GM12878 (cell line): ENCODE measurements around the gene THADA. TPM values are rescaled to one million over a fixed set of nuclear protein-coding genes. Genes with fewer than 3 reads are reported as not detected.

Experiments used
- BHLHE40 ChIP-seq, 2 experiments: fragments of 450-650 bp in 1 of 2; IDR thresholded peaks; 2 replicates each; pipeline ENCODE4 v1.6.1; 2011 to 2017; ENCODE audit warnings: low read depth in 2 of 2, borderline replicate concordance in 1 of 2, improper control_type of control experiment in 1 of 2, low read length in 1 of 2, mild to moderate bottlenecking in 1 of 2
- BMI1 ChIP-seq: fragments of 450-650 bp; IDR thresholded peaks from 2 replicates; pipeline ENCODE4 v1.6.1; 2016; ENCODE audit warnings: mild to moderate bottlenecking, moderate library complexity, borderline replicate concordance
- CHD1 ChIP-seq: IDR thresholded peaks from 2 replicates; pipeline ENCODE4 v1.6.1; 2012; ENCODE audit warnings: low read depth, low read length, improper control_type of control experiment
- CREM ChIP-seq: IDR thresholded peaks from 2 replicates; pipeline ENCODE4 v1.6.1; 2014; ENCODE audit warnings: antibody characterized with exemption, low read depth
- DPF2 ChIP-seq: fragments of 450-650 bp; IDR thresholded peaks from 2 replicates; pipeline ENCODE4 v1.6.1; 2017; ENCODE audit warnings: mild to moderate bottlenecking
- EED ChIP-seq: sonication (generic); IDR thresholded peaks from 2 replicates; pipeline ENCODE4 v1.6.1; 2016; ENCODE audit warnings: antibody characterized with exemption, low read depth
- EP300 ChIP-seq, 2 experiments: fragments of 150-350 bp in 1 of 2; IDR thresholded peaks; 2 replicates each; pipeline ENCODE4 v1.6.1; 2011 to 2012; ENCODE audit warnings: low read depth in 2 of 2, low read length in 2 of 2, borderline replicate concordance in 1 of 2, improper control_type of control experiment in 1 of 2, inconsistent platforms in 1 of 2; ENCODE audit not compliant: control insufficient read depth in 1 of 2
- FOXM1 ChIP-seq: IDR thresholded peaks from 2 replicates; pipeline ENCODE4 v1.6.1; 2012; ENCODE audit warnings: low read depth, mild to moderate bottlenecking, inconsistent platforms, low read length, moderate library complexity
- GABPA ChIP-seq: IDR thresholded peaks from 2 replicates; pipeline ENCODE4 v1.6.1; 2014; ENCODE audit warnings: antibody characterized with exemption, low read depth, mild to moderate bottlenecking, inconsistent platforms
- GATAD2B ChIP-seq: fragments of 450-650 bp; conservative IDR thresholded peaks from 2 replicates; pipeline ENCODE4 v1.6.1; 2017; ENCODE audit warnings: low read depth, mild to moderate bottlenecking, moderate library complexity
- MEF2A ChIP-seq: IDR thresholded peaks from 2 replicates; pipeline ENCODE4 v1.6.1; 2011; ENCODE audit warnings: low read depth, mild to moderate bottlenecking, low read length, moderate library complexity; ENCODE audit not compliant: insufficient read depth
- MTA2 ChIP-seq: fragments of 450-650 bp; IDR thresholded peaks from 2 replicates; pipeline ENCODE4 v1.6.1; 2016; ENCODE audit warnings: low read depth, mild to moderate bottlenecking, moderate library complexity
- MTA3 ChIP-seq: IDR thresholded peaks from 2 replicates; pipeline ENCODE4 v1.6.1; 2012; ENCODE audit warnings: low read length, inconsistent platforms, borderline replicate concordance
- MYC ChIP-seq: IDR thresholded peaks from 2 replicates; pipeline ENCODE4 v1.6.1; 2011; ENCODE audit warnings: mild to moderate bottlenecking, low read length, moderate library complexity, inconsistent platforms; ENCODE audit not compliant: insufficient read depth, insufficient replicate concordance, insufficient read length, severe bottlenecking
- NBN ChIP-seq: fragments of 450-650 bp; IDR thresholded peaks from 2 replicates; pipeline ENCODE4 v1.6.1; 2016
- NR2F1 ChIP-seq: fragments of 450-650 bp; conservative IDR thresholded peaks from 2 replicates; pipeline ENCODE4 v1.6.1; 2017; ENCODE audit warnings: mild to moderate bottlenecking
- PML ChIP-seq: IDR thresholded peaks from 2 replicates; pipeline ENCODE4 v1.6.1; 2012; ENCODE audit warnings: low read length, inconsistent platforms
- SIN3A ChIP-seq: IDR thresholded peaks from 2 replicates; pipeline ENCODE4 v1.6.1; 2012; ENCODE audit warnings: low read depth, low read length, improper control_type of control experiment
- SMC3 ChIP-seq: IDR thresholded peaks from 2 replicates; pipeline ENCODE4 v1.6.1; 2011; ENCODE audit warnings: low read length, improper control_type of control experiment, borderline replicate concordance
- SRF ChIP-seq, 2 experiments: IDR thresholded peaks; 2 replicates each; pipeline ENCODE4 v1.6.1; 2011; ENCODE audit warnings: low read depth in 2 of 2, low read length in 2 of 2, mild to moderate bottlenecking in 1 of 2, moderate library complexity in 1 of 2
- STAT3 ChIP-seq: IDR thresholded peaks from 2 replicates; pipeline ENCODE4 v1.6.1; 2011; ENCODE audit warnings: low read depth, low read length, improper control_type of control experiment
- ZBED1 ChIP-seq: IDR thresholded peaks from 2 replicates; pipeline ENCODE4 v1.6.1; 2016; ENCODE audit warnings: borderline replicate concordance
- ZNF24 ChIP-seq: fragments of 450-650 bp; IDR thresholded peaks from 2 replicates; pipeline ENCODE4 v1.6.1; 2017; ENCODE audit warnings: antibody characterized with exemption, mild to moderate bottlenecking
- ZNF274 ChIP-seq: IDR thresholded peaks from one replicate; pipeline ENCODE4 v1.8.0; 2011; ENCODE audit not compliant: insufficient read length, insufficient read depth
- polyA plus RNA-seq, 11 experiments: library from polyadenylated mRNA; depleted of rRNA in 4 of 11; unstranded in 6 of 11; stranded (reverse) in 5 of 11; fragments of >200 nt; fragmentation: Nextera tagmentation in 4 of 11; fragmentation: Illumina TruSeq in 1 of 11; extraction: Ambion mirVana in 4 of 11; extraction: Trizol in 1 of 11; gene quantifications; 1 replicate in 1 of 11; 2 replicates in 10 of 11; pipeline versions ENCODE4 v1.2.1 to v1.2.3, GENCODE V29; 2011 to 2016; ENCODE audit warnings: inconsistent platforms in 2 of 11, missing spikeins in 2 of 11, low read depth in 1 of 11
- total RNA-seq, 4 experiments: library from RNA; depleted of rRNA in 3 of 4; stranded (reverse); fragments of >200 nt in 3 of 4; fragmentation: Illumina TruSeq in 1 of 4; extraction: Trizol in 1 of 4; gene quantifications; 2 replicates each; pipeline versions ENCODE4 v1.2.1 to v1.2.3, GENCODE V29; 2013 to 2021
- TF ChIP-seq, protein P1 (sequence below): fragments of 450-650 bp; IDR thresholded peaks from 2 replicates; pipeline ENCODE4 v1.6.1; 2017; ENCODE audit warnings: mild to moderate bottlenecking
- TF ChIP-seq, protein P2 (sequence below): IDR thresholded peaks from 2 replicates; pipeline ENCODE4 v1.6.1; 2011; ENCODE audit warnings: low read depth, low read length, improper control_type of control experiment, borderline replicate concordance
- TF ChIP-seq, protein P3 (sequence below): fragments of 450-650 bp; IDR thresholded peaks from 2 replicates; pipeline ENCODE4 v1.6.1; 2018; ENCODE audit warnings: borderline replicate concordance, mild to moderate bottlenecking; ENCODE audit not compliant: partially characterized antibody

THADA gene
- total and polyA plus RNA-seq, 10 of the 15 experiments (the other 5 are each of a cell fraction or from before 2014, with no cell fraction given): 14.6 to 33.2 (median 23.2) TPM

DNA sequence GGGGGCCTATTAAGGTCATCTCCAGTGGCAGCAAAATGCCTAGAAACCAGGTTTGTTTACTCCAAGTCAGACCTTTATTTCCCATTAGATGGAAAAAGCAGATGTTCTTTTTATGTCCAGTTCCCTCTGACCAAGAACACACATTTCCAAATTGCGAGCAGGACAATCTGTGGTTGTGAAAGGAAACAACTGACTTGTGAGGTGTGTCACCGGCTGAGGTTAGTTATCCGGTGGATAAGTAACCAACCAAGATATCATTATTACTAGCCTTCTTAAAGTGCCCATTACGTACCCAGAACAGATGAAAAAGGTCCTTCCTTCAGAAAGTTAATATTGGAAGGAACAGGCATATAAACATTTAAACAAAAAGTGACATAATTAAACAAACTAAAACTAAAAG, 112.9 kb downstream of the THADA start (continued):
- TF ChIP-seq BHLHE40 (IDR thresholded peaks at IDR 0.05; ENCODE audit: borderline replicate concordance in 1 of 2, low read depth in 2 of 2, low read length in 1 of 2) (peak; percentile 37 to 69; a peak in 1 of 4 replicates), SIN3A (no peak), CHD1 (no peak), EED (peak; percentile 93), MTA3 (peak; percentile 83), STAT3 (no peak), FOXM1 (peak; percentile 54; the same call in 1 of the 2 replicates), ZNF24 (peak; percentile 69; the same call in 1 of the 2 replicates), MYC (no peak), NR2F1 (peak; percentile 24; the same call in 1 of the 2 replicates), MEF2A (peak; percentile 58; the same call in 1 of the 2 replicates), EP300 (IDR thresholded peaks at IDR 0.05; ENCODE audit: borderline replicate concordance in 1 of 2, control insufficient read depth in 1 of 2, low read depth in 2 of 2, low read length in 2 of 2) (peak; percentile 64 to 80; a peak in 3 of 4 replicates), CREM (peak; percentile 62; the same call in 1 of the 2 replicates), PML (no peak), BMI1 (no peak), ZNF274 (no peak), SRF (IDR thresholded peaks at IDR 0.05; ENCODE audit: low read depth in 2 of 2, low read length in 2 of 2) (no peak), GATAD2B (peak; percentile 61; the same call in 1 of the 2 replicates), ZBED1 (peak; percentile 72; the same call in 1 of the 2 replicates), SMC3 (peak; percentile 30; the same call in 1 of the 2 replicates), NBN (no peak), GABPA (0 out of 2 replicates have a peak, but pooled peaks have one; percentile 26), DPF2 (peak; percentile 83), MTA2 (peak; percentile 91)
- TF ChIP-seq, protein P1, sequence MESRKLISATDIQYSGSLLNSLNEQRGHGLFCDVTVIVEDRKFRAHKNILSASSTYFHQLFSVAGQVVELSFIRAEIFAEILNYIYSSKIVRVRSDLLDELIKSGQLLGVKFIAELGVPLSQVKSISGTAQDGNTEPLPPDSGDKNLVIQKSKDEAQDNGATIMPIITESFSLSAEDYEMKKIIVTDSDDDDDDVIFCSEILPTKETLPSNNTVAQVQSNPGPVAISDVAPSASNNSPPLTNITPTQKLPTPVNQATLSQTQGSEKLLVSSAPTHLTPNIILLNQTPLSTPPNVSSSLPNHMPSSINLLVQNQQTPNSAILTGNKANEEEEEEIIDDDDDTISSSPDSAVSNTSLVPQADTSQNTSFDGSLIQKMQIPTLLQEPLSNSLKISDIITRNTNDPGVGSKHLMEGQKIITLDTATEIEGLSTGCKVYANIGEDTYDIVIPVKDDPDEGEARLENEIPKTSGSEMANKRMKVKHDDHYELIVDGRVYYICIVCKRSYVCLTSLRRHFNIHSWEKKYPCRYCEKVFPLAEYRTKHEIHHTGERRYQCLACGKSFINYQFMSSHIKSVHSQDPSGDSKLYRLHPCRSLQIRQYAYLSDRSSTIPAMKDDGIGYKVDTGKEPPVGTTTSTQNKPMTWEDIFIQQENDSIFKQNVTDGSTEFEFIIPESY: no peak
- TF ChIP-seq, protein P2, sequence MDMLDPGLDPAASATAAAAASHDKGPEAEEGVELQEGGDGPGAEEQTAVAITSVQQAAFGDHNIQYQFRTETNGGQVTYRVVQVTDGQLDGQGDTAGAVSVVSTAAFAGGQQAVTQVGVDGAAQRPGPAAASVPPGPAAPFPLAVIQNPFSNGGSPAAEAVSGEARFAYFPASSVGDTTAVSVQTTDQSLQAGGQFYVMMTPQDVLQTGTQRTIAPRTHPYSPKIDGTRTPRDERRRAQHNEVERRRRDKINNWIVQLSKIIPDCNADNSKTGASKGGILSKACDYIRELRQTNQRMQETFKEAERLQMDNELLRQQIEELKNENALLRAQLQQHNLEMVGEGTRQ: no peak
- TF ChIP-seq, protein P3, sequence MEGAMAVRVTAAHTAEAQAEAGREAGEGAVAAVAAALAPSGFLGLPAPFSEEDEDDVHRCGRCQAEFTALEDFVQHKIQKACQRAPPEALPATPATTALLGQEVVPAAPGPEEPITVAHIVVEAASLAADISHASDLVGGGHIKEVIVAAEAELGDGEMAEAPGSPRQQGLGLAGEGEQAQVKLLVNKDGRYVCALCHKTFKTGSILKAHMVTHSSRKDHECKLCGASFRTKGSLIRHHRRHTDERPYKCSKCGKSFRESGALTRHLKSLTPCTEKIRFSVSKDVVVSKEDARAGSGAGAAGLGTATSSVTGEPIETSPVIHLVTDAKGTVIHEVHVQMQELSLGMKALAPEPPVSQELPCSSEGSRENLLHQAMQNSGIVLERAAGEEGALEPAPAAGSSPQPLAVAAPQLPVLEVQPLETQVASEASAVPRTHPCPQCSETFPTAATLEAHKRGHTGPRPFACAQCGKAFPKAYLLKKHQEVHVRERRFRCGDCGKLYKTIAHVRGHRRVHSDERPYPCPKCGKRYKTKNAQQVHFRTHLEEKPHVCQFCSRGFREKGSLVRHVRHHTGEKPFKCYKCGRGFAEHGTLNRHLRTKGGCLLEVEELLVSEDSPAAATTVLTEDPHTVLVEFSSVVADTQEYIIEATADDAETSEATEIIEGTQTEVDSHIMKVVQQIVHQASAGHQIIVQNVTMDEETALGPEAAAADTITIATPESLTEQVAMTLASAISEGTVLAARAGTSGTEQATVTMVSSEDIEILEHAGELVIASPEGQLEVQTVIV: no peak
